ENCODE data around the gene CORO7. TPM values are rescaled to one million over a fixed set of nuclear protein-coding genes. Genes with fewer than 3 reads are reported as not detected.
"Not testable (repeated sequence)": the region's sequence is repeated elsewhere in the genome, so short reads cannot be mapped to it uniquely, and the experiment has no call there.

The CORO7 gene
- polyA plus RNA-seq, 3 donors, result 14.7 to 26.7 (median 21.5) TPM

DNA sequence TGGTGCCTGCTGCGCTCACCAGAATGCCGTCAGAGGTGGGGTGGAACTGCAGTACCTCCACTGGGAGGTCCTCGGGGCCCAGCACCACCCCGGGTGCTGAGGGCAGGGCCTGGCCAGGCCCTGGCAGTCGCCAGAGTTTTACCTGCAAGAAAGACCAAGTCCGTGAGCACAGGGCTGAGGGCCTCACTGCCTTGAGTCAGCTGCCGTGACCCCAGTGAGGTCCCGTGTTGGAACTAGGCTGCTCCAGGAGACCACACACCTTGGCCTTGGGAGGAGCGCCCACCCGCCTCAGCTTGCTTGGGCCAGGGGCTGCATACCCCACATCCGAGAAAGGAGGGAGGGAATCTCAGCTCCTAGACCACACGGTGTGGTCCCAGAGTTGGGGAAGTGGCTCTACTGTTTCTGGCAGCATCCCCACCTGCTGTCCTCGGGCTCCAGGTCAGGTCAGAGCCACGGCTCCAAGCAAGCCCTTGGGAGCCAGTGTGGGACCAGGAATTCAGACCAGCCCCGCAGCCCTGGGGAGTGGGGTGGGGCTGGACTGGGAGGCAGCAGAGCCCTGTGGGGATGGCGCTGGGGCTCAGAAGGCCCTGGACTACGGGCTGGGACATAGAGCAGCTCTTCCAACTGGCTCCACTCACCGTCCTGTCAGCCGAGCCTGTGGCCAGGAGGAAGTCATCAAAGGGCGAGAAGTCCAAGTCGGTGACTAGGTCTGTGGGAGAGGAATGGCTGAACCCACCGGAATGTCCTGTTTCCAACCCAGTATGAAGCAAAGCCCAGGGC lies 8.7 kb downstream of the CORO7 start:
- no peak for DNase-seq (ENCODE audit: extremely low read depth in 1 of 11, low read depth in 9 of 11, low spot score in 4 of 11)

DNA sequence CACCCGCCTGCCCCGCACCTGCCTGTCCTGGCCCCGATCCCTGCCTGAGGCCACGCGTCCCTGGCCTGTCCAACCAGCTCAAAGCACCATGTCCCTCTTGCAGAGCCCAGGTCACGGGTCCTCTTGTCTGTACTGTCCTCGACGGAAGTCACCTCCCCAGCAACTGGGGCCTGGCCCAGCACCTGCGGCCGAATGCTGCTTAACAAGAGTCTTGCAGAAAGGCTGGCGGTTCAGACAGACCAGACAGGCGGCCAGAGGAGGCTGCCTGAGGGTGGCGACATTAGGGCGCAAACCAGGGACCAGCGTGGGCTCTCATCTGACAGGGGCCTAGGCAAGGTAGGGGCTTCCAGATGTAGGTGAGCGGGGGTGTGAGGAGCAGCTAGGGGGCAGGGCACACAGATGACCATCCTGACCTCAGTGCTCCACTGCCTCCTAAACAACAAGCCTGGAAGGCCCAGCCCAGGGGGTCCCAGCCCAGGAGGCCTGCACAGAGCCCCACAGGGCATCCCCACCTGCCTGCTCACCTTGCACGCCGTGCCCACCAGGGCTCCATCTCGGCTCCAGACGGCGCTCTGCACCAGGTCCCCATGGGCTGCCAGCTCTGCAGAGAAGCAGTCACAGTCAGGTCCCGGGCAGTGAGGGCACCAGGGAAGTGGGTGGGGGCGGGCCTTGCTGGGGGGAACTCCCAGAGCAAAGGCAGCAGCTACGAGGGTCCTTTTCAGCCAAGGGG lies 11.3 kb downstream of the CORO7 start:
- DNase-seq (ENCODE audit: extremely low read depth in 1 of 11, low read depth in 9 of 11, low spot score in 4 of 11), result no peak

DNA sequence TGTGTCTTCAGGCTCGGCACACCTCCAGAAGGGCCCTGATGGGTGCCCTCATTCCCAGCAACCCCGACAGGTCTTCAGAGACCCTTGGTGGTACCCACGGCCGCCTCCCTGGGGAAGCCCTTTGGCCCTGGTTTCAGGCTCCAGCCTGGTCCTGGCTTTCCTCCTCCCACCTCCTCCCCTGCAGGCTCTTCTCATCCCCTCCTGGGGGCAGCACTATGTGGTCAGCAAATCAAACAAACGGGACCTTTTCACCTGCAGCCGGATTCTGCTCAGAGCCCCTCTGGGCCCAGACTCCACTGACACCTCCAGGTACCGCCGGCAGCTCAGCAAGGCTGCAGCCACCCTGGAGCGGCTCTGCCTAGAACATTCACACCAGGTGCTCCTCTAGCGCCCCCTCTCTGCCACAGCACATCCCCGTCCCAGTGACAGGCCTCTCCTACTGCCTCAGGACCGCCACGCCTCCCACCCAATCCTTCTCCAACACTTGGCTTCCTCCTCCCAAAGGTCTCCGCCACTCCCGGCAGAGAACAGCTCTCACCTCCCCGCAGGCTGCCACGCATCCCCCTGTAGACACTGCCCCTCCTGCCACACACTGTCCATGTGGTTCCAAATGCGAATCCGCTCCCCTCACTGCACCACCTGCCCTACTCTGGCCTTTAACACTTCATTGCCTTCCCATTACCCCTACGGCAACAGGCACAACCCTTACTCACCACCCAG lies 12.0 kb downstream of the CORO7 start:
- no peak for DNase-seq (ENCODE audit: extremely low read depth in 1 of 11, low read depth in 9 of 11, low spot score in 4 of 11)

- no peak for DNase-seq (ENCODE audit: extremely low read depth in 1 of 11, low read depth in 9 of 11, low spot score in 4 of 11)
Measured at GRCh38 chr16:4403133-4403949, 13.1 kb downstream of the CORO7 start.

GRCh38 chr16:4402439-4403132 lies 13.8 kb downstream of the CORO7 start:
- DNase-seq (ENCODE audit: extremely low read depth in 1 of 11, low read depth in 9 of 11, low spot score in 4 of 11), result peak in 6 of 11 donors; percentile 67 to 81 (median 76)

DNA sequence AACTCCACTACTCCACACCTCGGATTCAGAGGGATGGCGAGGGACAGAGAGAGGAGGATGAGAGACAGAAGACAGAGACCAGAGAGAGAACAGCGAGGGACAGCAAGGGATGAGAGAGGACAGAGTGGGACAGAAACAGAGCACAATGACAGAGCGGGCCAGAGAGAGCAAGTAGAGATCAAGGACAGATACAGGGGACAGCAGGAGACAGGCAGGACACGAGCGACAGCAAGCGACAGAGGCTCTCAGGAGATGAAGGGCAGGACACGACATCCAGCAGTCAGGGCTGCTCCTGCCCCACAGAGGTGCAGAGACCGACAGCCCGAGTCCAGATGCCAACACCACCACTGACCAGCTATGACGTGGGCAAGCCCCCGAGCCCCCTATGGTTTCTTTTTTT lies 14.9 kb downstream of the CORO7 start:
- DNase-seq (ENCODE audit: extremely low read depth in 1 of 11, low read depth in 9 of 11, low spot score in 4 of 11), result no peak

DNA sequence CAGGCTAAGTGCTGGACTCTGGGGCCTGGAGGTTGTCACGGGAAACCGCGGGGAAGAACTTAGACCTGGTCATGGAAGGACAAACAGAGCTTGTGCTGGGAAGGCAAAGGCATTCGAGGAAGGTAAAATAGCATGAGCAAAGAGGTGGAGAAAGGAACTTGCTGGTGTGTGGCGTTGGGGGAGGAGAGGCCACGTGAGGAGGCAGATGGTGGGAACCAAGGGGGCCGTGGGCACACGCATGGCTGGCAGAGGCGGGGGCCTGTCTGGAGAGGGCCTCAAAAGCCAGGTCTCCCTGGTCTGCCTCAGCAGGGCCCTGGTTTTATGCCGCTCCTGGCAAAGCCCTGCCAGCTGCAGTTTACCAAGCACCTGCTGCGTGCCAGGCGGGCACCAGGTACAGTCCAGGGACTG lies 15.3 kb downstream of the CORO7 start:
- peak in 2 of 11 donors; percentile 61 to 71 for DNase-seq (ENCODE audit: extremely low read depth in 1 of 11, low read depth in 9 of 11, low spot score in 4 of 11)

- no peak for DNase-seq (ENCODE audit: extremely low read depth in 1 of 11, low read depth in 9 of 11, low spot score in 4 of 11)
Measured at GRCh38 chr16:4399001-4399730, 17.2 kb downstream of the CORO7 start.

GRCh38 chr16:4395055-4395726 lies 21.2 kb downstream of the CORO7 start:
- no peak for DNase-seq (ENCODE audit: extremely low read depth in 1 of 11, low read depth in 9 of 11, low spot score in 4 of 11)

DNA sequence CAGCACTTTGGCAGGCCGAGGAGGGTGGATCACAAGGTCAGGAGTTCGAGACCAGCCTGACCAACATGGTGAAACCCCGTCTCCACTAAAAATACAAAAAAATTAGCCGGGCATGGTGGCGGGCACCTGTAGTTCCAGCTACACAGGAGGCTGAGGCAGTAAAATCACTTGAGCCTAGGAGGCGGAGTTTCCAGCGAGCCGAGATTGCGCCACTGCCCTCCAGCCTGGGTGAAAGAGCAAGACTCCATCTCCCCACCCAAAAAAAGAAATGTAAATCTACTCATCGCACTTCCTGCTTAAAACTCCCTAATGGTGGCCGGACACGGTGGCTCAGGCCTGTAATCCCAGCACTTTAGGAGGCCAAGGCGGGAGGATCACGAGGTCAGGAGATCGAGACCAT lies 22.5 kb downstream of the CORO7 start:
- not testable (repeated sequence) for DNase-seq (ENCODE audit: extremely low read depth in 1 of 11, low read depth in 9 of 11, low spot score in 4 of 11)

DNA sequence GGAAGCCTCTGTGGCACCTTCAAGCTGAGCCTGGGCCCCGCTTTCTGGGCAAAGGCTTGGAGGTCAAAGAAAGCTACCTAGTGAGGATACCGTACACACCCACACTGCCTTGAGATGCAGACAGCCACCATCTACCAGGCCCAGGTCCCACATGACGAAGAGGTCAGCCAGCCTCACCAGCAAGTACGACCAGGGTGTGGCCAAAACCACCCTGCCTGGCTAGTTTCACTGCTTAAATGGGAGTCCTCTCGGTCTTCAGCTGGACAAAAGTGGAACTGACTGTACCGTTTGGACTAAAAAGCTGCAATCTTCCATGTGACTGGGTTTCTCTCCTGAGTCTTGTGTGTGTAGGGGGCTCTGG lies 23.2 kb downstream of the CORO7 start:
- DNase-seq (ENCODE audit: extremely low read depth in 1 of 11, low read depth in 9 of 11, low spot score in 4 of 11), result no peak

DNA sequence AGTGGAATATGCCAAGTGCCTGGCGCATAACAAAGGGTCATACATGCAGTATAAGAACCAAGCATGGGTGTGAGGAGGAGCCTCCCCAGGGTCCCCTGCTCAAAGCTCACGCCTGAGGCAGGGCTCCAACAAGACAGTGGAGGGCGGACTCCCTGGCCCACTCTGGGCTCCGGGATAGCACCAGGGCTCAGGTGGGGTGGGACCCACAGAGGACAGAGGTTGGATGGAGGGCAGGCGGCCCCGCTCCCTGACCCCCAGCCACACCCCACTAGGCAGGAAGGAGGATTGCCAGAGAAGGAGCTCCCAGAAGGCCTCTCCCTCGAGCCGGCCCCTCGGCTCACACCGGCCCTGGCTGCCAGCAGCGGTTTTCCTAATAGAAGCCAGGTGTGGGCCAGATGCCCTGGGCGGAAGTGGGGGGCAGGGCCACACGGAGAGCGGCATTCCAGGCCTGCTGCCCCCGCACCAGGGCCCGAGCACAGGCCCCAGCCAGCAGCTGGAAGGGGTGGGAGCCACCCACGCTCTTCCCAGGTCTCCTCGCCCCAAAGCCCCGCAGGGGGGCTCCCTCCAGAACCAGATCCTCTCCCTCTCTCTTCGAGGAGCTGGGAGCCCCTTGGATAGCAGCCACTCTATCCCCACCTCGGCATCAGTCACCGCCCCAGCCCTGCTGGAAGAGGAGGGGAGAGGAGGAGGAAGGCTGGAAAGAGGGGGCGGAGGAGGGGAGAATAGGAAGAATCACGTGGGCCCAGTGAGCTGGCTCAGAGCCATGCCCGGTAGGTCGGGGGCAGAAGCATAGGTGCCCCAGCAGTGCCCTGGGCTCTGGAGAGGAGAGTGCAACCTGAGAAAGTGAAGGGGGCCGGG lies 23.8 kb downstream of the CORO7 start:
- peak in 2 of 11 donors; percentile 75 to 80 for DNase-seq (ENCODE audit: extremely low read depth in 1 of 11, low read depth in 9 of 11, low spot score in 4 of 11)

DNA sequence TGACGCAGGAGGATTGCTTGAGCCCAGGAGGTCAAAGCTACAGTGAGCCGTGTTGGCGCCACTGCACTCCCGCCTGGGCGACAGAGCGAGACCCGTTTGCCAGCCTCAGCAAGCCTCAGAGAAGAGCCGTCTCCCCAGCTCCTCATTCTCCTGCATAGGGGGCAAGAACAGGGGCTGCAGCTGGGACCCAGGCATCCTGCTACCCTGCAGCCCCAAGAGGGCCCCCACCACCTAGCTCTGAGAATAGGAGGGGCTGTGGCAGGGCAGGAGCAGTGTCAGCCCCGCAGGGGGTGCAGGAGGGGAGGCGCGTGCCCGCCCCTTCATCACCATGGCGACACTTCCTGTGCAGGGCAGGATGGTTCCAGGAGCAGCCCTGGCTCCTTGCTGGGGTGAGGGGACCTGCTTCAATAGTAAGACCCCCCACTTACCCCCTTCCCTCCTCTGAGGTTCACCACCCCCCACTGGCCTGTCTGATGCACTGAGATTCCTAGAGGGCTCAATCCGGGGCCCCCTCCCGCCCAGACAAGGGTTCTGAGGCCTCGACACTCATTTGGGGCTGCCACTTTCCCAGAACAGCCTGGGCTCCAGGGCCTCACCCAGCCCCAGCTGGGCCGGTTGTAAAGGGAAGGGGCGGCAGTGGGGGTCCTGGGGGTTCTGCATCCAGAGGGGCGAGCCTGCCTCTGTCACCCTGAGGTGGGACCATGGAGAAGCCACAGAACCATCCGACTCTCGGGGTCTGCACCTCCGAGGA lies 24.6 kb downstream of the CORO7 start:
- DNase-seq (ENCODE audit: extremely low read depth in 1 of 11, low read depth in 9 of 11, low spot score in 4 of 11), result no peak

GRCh38 chr16:4390266-4391260 lies 25.8 kb downstream of the CORO7 start:
- no peak for DNase-seq (ENCODE audit: extremely low read depth in 1 of 11, low read depth in 9 of 11, low spot score in 4 of 11)

All from renal cortex interstitium (tissue), 11 donors.